AG04450 (cell line): ENCODE measurements around the gene HNRNPD. TPM values are rescaled to one million over a fixed set of nuclear protein-coding genes. Genes with fewer than 3 reads are reported as not detected.
A peak's percentile ranks its signal among the peaks of the same experiment; 100 is the strongest.

Experiments
- CTCF ChIA-PET: fragments of 300-600, 350-600 bp; formaldehyde crosslinking; extraction: SDS; loops from one replicate; lab custom pipeline; 2022; ENCODE audit warnings: antibody characterized with exemption, inconsistent platforms; lab: Charles Lee
- POLR2A ChIA-PET: fragments of 350-600 bp; formaldehyde crosslinking; extraction: SDS; loops from one replicate; lab custom pipeline; 2021; ENCODE audit warnings: antibody characterized with exemption, inconsistent platforms; lab: Yijun Ruan, JAX
- DNase-seq: peaks from one replicate; pipeline ENCODE4 v3.0.0-alpha.2; 2011; ENCODE audit warnings: low read depth, low spot score
- H3K27ac ChIP-seq: one replicate; pipeline ENCODE4 v1.5.1; 2012; ENCODE audit warnings: low read depth, low read length, control low read depth
- H3K27me3 ChIP-seq: one replicate; pipeline ENCODE4 v1.6.0; 2012; ENCODE audit warnings: low read length; ENCODE audit not compliant: control insufficient read depth, insufficient read depth
- H3K4me3 ChIP-seq: 2 replicates; pipeline ENCODE4 v1.5.1; 2011; ENCODE audit warnings: mild to moderate bottlenecking, low read depth, low read length, control low read depth
- H3K9me3 ChIP-seq: 2 replicates; pipeline ENCODE4 v1.5.1; 2012; ENCODE audit warnings: low read length; ENCODE audit not compliant: control insufficient read depth, insufficient read depth
- polyA plus RNA-seq: library from polyadenylated mRNA; depleted of rRNA; stranded (reverse); fragments of >200 nt; gene quantifications from 2 replicates; pipeline ENCODE4 v1.2.3, GENCODE V29; 2011
- TF ChIP-seq, protein P1 (sequence below): IDR thresholded peaks from 2 replicates; pipeline ENCODE4 v1.5.1; 2011; ENCODE audit warnings: low read depth, low read length, control low read depth, inconsistent platforms

Gene HNRNPD
- polyA plus RNA-seq, 1 experiment, result 93.8 TPM

DNA sequence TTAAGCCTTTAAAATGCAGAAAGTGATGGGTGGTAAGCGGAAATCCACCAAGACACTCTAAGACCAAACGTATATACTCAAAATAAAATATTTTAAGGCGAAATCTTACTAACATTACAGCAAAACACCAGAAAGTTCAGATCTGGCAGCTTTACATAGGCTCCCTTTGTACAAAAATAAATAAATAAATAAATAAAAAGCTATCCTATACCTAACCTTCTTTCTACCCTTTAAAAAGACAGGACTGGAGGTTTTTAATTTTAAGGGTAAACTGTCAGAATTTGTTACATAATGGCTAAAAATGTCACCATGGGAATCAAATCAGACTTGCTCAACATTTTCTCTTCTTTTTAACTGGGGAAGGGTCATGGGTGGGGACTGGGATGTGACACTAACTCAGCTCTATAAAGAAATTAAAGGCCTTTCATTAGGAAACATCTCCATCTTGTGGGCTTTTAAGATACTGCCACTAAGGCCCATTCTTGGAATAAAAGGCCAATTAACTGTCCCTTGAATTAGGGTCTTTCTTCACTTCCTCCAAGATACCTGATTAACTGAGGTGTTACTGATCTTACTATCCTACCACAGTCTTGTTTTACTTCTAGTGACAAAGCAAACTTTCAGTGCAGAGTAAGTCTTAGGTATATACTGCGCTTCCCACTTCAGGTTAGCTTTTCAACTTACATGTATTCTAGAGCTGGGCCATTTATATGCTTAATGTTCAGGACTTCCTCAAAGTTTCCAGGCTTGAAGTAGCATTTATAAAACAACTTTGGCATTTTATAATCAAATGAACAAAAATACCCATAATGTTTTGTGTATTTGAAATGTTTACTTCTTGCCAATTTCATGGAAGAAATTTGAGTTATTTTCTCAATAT, 13.3 kb downstream of the HNRNPD start:
- no peak for DNase-seq
- TF ChIP-seq, protein P1, sequence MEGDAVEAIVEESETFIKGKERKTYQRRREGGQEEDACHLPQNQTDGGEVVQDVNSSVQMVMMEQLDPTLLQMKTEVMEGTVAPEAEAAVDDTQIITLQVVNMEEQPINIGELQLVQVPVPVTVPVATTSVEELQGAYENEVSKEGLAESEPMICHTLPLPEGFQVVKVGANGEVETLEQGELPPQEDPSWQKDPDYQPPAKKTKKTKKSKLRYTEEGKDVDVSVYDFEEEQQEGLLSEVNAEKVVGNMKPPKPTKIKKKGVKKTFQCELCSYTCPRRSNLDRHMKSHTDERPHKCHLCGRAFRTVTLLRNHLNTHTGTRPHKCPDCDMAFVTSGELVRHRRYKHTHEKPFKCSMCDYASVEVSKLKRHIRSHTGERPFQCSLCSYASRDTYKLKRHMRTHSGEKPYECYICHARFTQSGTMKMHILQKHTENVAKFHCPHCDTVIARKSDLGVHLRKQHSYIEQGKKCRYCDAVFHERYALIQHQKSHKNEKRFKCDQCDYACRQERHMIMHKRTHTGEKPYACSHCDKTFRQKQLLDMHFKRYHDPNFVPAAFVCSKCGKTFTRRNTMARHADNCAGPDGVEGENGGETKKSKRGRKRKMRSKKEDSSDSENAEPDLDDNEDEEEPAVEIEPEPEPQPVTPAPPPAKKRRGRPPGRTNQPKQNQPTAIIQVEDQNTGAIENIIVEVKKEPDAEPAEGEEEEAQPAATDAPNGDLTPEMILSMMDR, result peak; percentile 73
- no peak overlapping the region for H3K4me3 ChIP-seq
- H3K27ac ChIP-seq, result no peak overlapping the region
- H3K9me3 ChIP-seq, result no peaks in the 10 kb centered on the region
- H3K27me3 ChIP-seq, result no peaks in the 10 kb centered on the region
- POLR2A ChIA-PET, result interaction anchor here (0.8 to 1.7 kb wide), 4 partner anchors 9 to 674 kb away, joined by 4 to 8 read pairs (median 4); partner anchors contain the start of genes COPS4, HNRNPD and HNRNPDL
- CTCF ChIA-PET, result interaction anchor here (0.7 to 2.9 kb wide), 23 partner anchors 9 to 1969 kb away, joined by 3 to 39 read pairs (median 4); partner anchors contain the start of gene HNRNPDL

DNA sequence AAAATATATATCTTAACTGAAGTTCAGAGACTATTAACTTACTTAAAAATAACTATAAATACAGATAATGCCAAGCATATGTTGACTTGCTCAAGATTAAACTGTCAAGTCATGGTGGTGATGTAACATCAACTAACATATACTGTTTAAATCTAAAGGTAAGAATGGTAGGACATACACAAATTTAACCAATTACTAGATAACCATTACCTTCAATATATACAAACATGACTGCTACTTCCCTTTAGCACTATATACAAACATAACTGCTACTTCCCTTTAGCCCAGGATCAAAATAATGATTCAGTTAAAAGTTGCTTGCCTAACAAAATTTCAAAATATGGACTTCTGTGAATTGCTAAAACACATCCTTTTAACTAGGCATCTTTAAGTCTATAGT, 14.9 kb downstream of the HNRNPD start:
- H3K9me3 ChIP-seq, result no peaks in the 10 kb centered on the region
- no peaks in the 10 kb centered on the region for H3K27me3 ChIP-seq
- no peak overlapping the region for H3K27ac ChIP-seq
- H3K4me3 ChIP-seq, result no peak overlapping the region
- POLR2A ChIA-PET, result no interaction called here
- DNase-seq, result no peak
- CTCF ChIA-PET, result interaction anchor here (1.4 to 1.8 kb wide), 2 partner anchors 72 to 90 kb away, joined by 3 to 6 read pairs; no protein-coding TSS in a partner anchor
- TF ChIP-seq, protein P1, result no peak

GRCh38 chr4:82357640-82358039, 16.2 kb downstream of the HNRNPD start:
- no peak for DNase-seq
- Histone ChIP-seq H3K4me3 (no peak overlapping the region), H3K27me3 (no peaks in the 10 kb centered on the region), H3K9me3 (no peaks in the 10 kb centered on the region), H3K27ac (no peak overlapping the region)
- POLR2A ChIA-PET, result no interaction called here
- CTCF ChIA-PET, result interaction anchor here (2.4 kb wide), 1 partner anchor 72 kb away, joined by 10 read pairs; no protein-coding TSS in a partner anchor
- TF ChIP-seq, protein P1, result no peak

GRCh38 chr4:82354788-82355187, 19.0 kb downstream of the HNRNPD start:
- H3K4me3 ChIP-seq, result no peak overlapping the region
- H3K27ac ChIP-seq, result no peak overlapping the region
- no peaks in the 10 kb centered on the region for H3K27me3 ChIP-seq
- no peak for DNase-seq
- POLR2A ChIA-PET, result no interaction called here
- H3K9me3 ChIP-seq, result no peaks in the 10 kb centered on the region
- TF ChIP-seq, protein P1, result no peak
- CTCF ChIA-PET, result interaction anchor here (4.7 kb wide), 1 partner anchor 69 kb away, joined by 17 read pairs; no protein-coding TSS in a partner anchor
